Right atrium auricular region (tissue), 2 donors: Measurements from ENCODE around the gene RGL3. TPM values are rescaled to one million over a fixed set of nuclear protein-coding genes. Genes with fewer than 3 reads are reported as not detected.
"Not testable (repeated sequence)": the region's sequence is repeated elsewhere in the genome, so short reads cannot be mapped to it uniquely, and the experiment has no call there.

ENCODE experiments used
- DNase-seq: peaks from one replicate; pipeline ENCODE4 v3.0.0-alpha.2; 2019; ENCODE audit warnings: low spot score
- H3K27ac ChIP-seq, 2 donors: fragments of 200-600 bp; sonication (generic); 1 replicate in 1 of 2; 2 replicates in 1 of 2; pipeline ENCODE4 v1.5.1; 2016 to 2019
- H3K27me3 ChIP-seq, 2 donors: fragments of 200-600 bp; sonication (generic); one replicate each; pipeline versions ENCODE4 v1.5.1 to v1.6.0; 2017 to 2019
- H3K36me3 ChIP-seq: fragments of 200-600 bp; sonication (generic); one replicate; pipeline ENCODE4 v1.5.1; 2016
- H3K4me1 ChIP-seq, 2 donors: fragments of 200-600 bp; sonication (generic); one replicate each; pipeline versions ENCODE4 v1.5.1 to v1.6.0; 2017 to 2019
- H3K4me3 ChIP-seq, 2 donors: fragments of 200-600 bp; sonication (generic); 1 replicate in 1 of 2; 2 replicates in 1 of 2; pipeline ENCODE4 v1.5.1; 2017 to 2019; ENCODE audit warnings: mild to moderate bottlenecking in 1 of 2, moderate library complexity in 1 of 2
- H3K9me3 ChIP-seq, 2 donors: fragments of 200-600 bp; sonication (generic); one replicate each; pipeline ENCODE4 v1.5.1; 2019
- total RNA-seq, 2 donors: library from RNA; depleted of rRNA; stranded (reverse); fragments of >200 nt; gene quantifications; one replicate each; pipeline ENCODE4 v1.1.0, GENCODE V29; 2016
- TF ChIP-seq, protein P1 (sequence below), 2 donors: fragments of 200-600 bp; sonication (generic); IDR thresholded peaks; one replicate each; pipeline ENCODE4 v1.5.1; 2019; ENCODE audit warnings: antibody characterized with exemption in 2 of 2

Gene RGL3
- total RNA-seq, 2 donors from 2014 or later = 7.4 to 8.4 TPM

DNA sequence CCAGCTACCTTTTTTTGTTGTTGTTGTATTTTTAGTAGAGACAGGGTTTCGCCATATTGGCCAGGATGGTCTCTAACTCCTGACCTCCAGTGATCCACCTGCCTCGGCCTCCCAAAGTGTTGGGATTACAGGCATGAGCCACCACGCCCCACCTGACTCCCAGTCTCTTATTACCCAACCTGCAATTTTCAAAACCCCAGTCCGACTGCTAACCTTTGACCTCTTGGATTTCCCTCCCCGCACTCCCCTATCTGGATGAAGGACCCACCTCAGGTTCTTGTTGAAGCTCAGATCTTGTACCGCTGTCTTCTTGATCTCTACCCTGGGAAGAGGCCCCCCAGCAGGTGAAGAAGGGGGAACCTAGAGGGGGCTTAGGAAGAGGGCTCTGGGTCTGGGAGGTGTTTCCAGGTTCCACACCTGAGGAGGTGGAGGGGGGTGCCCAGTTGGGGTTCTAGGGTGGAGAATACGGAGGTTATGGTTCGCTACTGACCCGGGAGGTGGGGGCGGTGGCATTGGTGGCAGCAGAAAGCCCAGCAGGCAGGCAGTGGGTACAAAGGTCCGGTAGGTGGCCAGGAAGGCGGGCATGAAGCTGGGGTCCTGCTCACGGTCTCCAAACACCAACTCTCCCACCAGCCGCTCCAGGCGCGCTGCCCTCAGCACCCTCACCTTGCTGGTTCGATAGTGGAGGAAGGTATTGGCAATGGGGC, 2.6 kb downstream of the RGL3 start:
- Histone ChIP-seq H3K27me3 (peaks cover 6 to 7% of the 10 kb centered on the region in 2 donors), H3K4me3 (no peak overlapping the region), H3K9me3 (no peaks in the 10 kb centered on the region), H3K27ac (no peak overlapping the region), H3K4me1 (peaks cover 0 to 30% of the 10 kb centered on the region in 2 donors), H3K36me3 (no peaks in the 10 kb centered on the region)
- TF ChIP-seq, protein P1, sequence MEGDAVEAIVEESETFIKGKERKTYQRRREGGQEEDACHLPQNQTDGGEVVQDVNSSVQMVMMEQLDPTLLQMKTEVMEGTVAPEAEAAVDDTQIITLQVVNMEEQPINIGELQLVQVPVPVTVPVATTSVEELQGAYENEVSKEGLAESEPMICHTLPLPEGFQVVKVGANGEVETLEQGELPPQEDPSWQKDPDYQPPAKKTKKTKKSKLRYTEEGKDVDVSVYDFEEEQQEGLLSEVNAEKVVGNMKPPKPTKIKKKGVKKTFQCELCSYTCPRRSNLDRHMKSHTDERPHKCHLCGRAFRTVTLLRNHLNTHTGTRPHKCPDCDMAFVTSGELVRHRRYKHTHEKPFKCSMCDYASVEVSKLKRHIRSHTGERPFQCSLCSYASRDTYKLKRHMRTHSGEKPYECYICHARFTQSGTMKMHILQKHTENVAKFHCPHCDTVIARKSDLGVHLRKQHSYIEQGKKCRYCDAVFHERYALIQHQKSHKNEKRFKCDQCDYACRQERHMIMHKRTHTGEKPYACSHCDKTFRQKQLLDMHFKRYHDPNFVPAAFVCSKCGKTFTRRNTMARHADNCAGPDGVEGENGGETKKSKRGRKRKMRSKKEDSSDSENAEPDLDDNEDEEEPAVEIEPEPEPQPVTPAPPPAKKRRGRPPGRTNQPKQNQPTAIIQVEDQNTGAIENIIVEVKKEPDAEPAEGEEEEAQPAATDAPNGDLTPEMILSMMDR (IDR thresholded peaks at IDR 0.05) = no peak
- DNase-seq = no peak

DNA sequence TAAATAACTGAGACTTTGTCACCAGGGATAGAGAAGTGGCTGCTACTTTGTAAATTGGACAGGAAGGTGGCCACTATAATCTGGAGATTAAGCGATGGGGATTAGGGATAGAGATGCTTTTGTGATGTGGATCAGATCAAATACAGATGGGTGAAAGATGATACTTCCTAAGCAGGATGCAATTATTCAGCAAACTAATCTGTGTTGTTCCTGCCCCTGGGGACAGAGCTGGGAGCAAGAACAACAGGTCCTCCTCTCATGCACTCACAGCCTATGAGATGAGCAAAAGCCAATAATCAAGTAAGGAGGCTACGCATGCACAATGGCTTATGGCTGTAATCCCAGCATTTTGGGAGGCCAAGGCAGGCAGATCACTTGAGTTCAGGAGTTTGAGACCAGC, 4.6 kb downstream of the RGL3 start:
- Histone ChIP-seq H3K4me3 (no peak overlapping the region), H3K36me3 (no peaks in the 10 kb centered on the region), H3K4me1 (peaks cover 0 to 11% of the 10 kb centered on the region in 2 donors), H3K27me3 (peaks cover 6 to 7% of the 10 kb centered on the region in 2 donors), H3K9me3 (no peaks in the 10 kb centered on the region), H3K27ac (no peak overlapping the region)
- no peak for DNase-seq
- TF ChIP-seq, protein P1 (IDR thresholded peaks at IDR 0.05) = no peak

DNA sequence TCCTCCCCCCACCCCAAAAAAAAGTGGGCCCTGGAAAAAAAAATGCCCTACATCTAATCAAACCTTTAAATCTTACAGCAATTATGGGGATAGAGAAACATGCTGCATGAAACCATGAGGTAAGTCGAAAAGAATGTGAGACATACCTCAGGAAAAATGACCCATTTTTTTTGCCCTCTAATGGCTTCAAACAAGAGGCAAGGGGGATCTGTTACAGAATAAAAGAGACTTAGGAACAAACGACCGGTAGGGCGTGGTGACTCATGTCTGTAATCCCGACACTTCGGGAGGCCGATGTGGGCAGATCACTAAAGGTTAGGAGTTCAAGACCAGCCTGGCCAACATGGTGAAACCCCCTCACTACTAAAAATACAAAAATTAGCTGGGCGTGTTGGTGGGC, 8.4 kb downstream of the RGL3 start:
- Histone ChIP-seq H3K9me3 (no peaks in the 10 kb centered on the region), H3K27ac (no peak overlapping the region), H3K27me3 (no peaks in the 10 kb centered on the region), H3K4me3 (no peak overlapping the region), H3K36me3 (no peaks in the 10 kb centered on the region), H3K4me1 (peaks cover 0 to 8% of the 10 kb centered on the region in 2 donors)
- DNase-seq = no peak
- TF ChIP-seq, protein P1 (IDR thresholded peaks at IDR 0.05) = no peak

DNA sequence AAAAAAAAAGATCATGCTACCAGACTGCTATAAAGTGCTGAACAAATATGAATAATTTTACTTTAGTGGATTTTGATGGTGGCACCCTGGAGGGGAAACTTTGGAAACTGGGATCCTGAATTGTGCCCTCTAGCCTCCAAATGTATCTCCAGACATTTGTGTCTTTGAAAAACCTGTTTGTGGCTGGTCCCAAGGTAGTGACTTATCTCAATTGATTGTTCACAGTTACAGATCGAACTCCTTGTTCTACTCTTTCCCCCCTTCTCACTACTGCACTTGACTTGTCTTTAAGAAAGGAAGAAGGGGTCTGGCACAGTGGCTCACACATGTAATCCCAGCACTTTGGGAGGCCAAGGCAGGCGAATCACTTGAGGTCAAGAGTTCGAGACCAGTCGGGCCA, 10.5 kb downstream of the RGL3 start:
- DNase-seq = no peak
- Histone ChIP-seq H3K4me1 (peaks cover 0 to 8% of the 10 kb centered on the region in 2 donors), H3K27ac (no peak overlapping the region), H3K27me3 (no peaks in the 10 kb centered on the region), H3K4me3 (no peak overlapping the region), H3K9me3 (no peaks in the 10 kb centered on the region), H3K36me3 (no peaks in the 10 kb centered on the region)
- TF ChIP-seq, protein P1 (IDR thresholded peaks at IDR 0.05) = no peak

DNA sequence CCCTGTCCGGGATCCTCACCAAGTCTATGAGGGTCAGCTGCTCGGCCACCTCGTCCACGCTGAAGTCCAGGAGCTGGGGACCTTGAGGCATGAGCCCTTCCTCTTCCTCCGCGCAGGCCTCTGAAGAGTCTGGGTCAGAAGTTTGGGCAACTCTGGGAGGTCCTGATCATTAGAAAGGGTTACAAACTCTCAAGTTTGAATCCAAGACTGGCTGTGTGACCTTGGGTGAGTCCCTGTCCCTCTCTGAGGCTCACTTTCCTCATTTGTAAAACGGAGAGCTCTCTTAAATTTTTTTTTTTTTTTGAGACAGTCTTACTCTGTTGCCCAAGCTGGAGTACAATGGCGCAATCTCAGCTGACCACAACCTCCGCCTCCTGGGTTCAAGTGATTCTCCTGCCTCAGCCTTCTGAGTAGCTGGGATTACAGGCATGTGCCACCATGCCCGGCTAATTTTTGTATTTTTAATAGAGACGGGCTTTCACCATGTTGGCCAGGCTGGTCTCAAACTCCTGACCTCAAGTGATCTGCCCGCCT, 12.3 kb downstream of the RGL3 start:
- not testable (repeated sequence) for H3K4me1 ChIP-seq, H3K36me3 ChIP-seq, DNase-seq, H3K27ac ChIP-seq, H3K27me3 ChIP-seq, H3K9me3 ChIP-seq, H3K4me3 ChIP-seq

DNA sequence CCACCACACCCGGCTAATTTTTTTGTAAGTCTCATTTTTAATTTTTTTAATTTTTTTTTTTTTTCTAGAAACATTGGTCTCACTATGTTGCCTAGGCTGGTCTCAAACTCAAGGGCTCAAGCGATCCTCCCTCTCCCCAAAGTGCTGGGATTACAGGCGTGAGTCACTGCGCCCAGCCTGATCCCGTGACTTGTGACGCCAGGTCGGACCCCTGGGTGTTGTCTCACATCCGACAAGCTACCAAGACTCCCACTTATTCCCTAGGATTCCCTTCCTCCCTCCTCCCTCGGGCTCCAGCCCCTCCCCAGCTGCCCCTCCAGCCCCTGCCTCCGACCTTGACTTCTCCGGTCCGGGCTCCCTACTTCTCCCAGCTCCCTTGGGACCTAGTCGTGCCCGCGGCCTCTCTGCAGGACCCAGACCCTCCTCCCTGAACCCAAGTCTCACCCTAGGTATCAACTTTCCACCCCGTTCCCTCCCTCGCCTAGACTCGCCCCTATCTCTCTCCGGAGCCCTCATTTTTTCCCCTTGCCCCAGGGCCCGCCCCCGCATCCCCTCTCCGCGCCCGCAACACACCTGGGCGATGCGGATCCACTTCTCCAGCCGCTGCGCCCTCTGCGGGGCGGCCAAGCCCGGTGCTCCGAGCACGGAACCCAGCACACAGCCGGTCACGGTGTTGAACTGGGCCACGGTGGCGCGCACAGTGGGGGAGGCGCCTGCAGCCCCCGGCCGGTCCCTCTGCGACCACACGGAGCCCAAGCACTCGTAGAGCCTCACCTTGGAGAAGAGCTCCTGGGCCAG, 13.1 kb downstream of the RGL3 start:
- no peak for DNase-seq
- TF ChIP-seq, protein P1 (IDR thresholded peaks at IDR 0.05) = peak in 1 of 2 donors; percentile 55
- Histone ChIP-seq H3K36me3 (no peaks in the 10 kb centered on the region), H3K9me3 (no peaks in the 10 kb centered on the region), H3K4me3 (no peak overlapping the region), H3K27ac (no peak overlapping the region), H3K27me3 (no peaks in the 10 kb centered on the region), H3K4me1 (peaks cover 0 to 8% of the 10 kb centered on the region in 2 donors)
